NCI-H1048 (cell line): ENCODE measurements around the gene CMIP.

ENCODE experiments used
- DNase-seq: peaks from one replicate; lab custom pipeline; 2025; lab: John Stamatoyannopoulos, UW

Gene CMIP

DNA sequence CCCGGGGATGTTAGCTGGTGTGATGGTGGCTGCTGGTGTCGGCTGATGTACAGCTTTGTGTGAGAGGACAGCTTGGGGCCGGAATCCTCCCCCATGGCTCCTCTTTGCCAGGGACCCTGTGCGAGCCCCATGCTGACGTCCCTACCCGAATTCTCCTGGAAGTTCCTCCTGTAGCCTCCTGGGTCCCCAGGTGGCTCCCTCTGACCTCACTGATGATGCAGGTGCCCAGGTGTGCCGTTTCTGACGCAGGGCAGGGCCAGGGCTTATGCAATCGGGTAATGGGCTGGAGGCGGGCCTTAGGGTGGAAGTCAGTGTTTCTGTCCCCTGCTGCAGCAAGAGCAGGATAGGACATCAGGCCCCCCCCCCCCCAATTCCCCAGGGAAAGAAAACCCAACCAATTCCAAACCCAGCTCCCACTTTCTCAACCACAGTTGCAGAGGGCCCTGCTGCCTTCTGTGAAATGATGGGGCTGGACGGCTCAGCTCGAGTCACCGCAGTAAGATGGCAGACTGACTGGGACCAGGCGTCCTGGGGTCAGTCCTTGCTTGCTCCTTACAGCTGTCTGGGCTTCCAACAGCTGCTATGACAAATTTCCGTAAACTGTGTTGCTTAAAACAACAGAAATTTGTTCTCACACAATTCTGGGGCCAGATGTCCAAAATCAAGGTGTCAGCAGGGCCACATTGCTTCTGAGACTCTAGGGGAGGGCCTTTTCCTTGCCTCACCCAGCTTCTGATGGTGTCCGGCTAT is 195.5 kb downstream of the CMIP start:
- no peak for DNase-seq

DNA sequence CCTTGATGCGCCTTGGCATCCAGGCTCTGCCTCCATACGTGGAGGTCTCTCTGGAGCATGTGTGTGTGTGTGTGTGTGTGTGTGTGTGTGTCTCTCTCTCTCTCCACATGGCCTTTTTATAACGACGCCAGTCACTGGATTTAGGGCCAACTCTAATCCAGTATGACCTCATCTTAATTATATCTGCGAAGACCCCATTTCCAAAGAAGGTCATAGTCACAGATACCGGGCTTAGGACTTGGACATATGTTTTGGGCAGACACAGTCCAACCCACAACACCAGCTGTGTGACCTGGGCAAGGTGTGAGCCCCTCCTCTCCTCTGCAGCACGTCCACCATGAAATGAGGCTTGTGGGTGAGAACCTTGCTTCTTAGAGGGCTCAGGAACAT is 196.1 kb downstream of the CMIP start:
- DNase-seq: no peak

DNA sequence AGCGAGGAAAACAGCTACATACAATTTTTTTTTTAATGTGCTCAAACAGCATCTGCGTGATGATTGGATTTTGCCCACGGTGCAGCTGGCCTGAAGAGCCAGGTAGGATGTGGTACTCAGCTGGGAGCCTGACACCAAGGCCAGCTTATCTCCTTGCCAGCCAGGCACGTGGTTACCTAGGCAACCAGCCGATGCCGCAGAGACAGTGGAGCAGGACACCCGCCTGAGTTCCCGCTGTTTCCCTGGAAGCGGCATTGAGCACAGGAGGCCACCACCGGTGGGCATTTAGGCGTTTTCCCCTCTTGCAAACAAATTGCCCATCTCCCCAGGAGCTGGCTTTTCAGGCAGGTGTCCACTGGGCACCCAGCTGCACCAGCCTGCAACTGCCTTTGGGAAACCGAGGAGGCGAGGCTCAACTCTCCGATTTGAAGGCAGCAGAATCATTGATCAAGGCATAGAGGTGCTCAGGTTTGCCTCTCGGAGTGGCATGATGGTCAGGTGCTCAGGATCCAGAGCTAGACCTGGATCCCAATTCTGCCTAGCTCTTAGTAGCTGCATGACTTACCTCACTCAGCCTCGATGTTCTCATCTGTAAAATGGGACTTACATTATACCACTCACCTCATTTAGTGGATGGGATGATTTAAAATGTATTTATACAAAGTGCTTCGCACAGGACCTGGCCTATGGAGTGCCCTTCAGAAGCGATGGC is 196.9 kb downstream of the CMIP start:
- no peak for DNase-seq

DNA sequence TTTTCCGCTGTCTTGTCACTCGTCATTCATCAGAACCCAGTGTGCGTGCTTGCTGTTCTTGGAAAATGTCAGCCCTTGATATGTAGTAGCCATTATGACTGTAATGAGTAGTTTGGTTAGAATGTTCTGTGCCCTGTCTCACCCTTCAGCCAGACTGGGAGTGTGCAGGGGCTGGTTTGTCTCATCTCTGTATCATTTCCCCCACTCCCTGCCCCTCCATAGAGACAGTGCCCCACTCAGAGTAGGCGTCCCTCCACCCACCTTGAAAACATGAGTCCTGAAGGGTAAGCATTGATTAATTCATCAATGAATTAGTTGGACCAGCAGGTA is 197.5 kb downstream of the CMIP start:
- no peak for DNase-seq

DNA sequence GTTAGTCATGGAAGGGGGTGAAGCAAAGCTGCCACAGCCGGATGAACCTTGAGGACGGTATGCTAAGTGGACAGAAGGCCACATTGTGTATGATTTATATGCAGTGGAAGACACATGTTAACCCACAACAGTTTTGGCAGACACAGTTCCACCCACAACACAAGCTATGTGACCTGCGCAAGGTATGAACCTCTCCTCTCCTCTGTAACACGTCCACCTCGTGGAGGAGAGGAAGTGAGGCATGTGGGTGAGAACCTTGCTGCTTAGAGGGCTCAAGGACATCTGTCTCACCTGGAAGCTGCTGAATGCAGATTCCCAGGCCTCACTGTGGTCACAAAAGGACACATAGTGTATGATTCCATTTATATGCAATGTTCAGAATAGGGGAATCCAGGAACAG is 198.3 kb downstream of the CMIP start:
- no peak for DNase-seq

DNA sequence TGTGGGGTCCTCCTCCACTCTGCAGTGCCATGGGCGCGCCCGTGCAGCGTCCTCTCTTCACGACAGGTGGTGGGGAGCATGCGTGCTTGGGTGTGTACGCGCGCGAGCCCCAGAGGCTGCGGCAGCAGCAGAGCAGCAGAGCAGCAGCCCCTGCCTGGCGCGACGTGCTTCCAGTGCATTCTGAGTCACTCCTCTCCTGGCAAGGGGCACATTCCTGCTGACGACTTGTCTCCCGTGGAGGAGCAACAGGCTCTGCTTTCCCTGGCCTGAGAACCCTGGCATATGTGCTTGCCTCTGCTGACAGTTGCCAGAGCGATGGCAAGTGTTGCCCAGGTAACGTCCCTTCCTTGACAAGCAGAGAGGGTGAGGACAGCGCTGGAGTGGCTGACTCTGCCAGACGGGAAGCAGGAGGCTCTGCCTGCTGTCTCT is 200.7 kb downstream of the CMIP start:
- no peak for DNase-seq

DNA sequence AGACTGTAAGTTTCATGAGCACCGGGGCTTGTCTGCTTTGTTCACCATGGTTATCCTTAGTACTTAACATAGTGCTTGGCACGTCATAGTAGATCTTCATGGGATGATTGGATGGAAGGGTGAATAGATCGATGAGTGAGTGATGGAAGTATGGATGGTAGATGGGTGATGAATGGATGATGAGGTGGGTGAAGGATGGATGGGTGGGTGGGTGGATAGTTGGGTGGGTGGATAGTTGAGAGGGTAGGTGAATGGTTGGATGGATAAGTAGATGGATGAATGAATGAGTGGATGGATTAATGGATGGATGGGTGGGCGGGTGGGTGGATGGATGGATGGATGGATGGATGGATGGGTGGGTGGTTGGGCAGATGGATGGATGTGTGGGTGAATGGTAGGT is 201.3 kb downstream of the CMIP start:
- DNase-seq: no peak

DNA sequence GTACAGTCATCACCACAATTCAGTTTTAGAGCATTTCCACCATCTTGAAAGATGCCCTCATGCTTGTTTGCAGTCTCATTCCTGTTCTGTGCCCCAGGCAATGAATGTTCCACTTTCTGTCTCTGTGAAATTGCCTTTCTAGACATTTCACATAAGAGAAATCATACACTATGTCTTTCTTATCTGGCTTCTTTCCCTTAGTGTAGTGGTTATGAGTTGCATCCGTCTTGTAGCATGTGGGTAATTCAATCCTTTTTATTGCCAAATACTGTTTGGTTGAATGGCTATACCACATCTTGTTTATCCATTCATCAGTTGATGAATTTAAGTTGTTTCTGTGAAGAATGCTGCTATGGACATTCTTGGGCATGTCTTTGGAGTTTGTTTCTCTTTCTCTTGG is 202.0 kb downstream of the CMIP start:
- DNase-seq: no peak

DNA sequence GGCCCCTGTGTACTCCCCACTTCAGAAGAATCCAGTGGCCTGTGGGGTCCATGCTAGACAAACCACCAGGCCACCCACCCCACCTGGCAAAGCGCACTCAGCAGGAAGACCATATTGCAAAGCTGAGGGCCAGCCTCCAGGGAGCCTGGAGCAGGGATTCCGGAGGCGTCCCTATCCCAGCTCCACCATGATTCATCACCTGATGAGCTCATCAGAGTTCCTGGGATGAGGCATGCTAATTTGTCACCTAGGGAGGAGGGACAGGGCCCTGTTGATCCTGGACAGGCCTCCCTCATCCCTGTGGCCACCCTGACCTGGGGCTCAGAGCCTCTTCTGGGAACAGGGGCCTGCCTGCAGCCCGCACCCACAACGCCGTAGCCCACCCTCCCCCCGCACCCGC is 202.9 kb downstream of the CMIP start:
- DNase-seq: no peak

DNA sequence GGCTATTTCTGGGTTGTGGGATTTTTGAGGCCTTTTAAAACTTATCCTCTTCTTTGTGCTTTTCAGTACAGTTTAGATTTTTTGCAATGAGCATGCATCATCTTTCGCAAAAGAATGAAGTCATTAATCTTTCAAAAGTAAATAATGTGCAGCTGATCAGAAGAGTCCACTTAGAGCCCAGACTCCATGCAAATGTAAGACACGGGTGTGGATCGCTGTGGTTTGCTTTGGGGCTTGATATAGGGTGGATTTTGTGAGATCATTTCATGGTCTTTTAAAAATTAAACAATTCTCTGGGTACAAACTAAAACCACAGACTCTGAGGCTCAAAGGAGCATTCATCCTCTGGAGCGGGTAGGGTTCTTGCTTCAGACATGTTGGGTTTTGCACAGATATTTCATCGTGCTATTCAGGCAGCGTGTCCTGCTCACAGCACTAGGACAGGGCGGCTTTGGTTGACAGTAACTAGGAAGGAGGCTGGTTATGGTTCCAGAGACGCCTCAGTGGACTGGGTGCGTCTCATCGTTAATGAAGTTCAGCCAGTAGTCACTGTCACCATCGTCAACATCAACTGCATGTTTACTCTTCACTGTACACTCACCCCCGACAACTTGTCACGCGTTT is 205.1 kb downstream of the CMIP start:
- DNase-seq: no peak

DNA sequence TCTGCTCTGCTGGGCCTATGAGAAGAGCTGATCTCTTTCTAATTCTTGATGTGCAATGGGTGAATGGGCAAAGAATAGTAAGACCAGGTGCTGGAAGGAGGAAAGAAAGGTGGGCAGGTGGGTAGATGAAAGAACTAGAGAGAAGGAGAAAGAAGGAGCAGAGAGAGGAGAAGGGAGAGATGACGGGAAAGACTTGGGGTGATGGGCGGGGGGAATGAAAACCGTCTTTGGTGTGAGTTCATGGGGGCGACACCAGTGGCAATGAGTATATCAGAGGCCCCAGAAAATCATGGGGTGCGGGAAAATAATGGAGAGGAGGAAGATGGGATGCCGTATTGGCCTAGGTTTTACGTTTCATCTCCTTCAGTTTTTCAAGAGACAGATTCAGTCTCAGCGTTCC is 205.7 kb downstream of the CMIP start:
- no peak for DNase-seq

DNA sequence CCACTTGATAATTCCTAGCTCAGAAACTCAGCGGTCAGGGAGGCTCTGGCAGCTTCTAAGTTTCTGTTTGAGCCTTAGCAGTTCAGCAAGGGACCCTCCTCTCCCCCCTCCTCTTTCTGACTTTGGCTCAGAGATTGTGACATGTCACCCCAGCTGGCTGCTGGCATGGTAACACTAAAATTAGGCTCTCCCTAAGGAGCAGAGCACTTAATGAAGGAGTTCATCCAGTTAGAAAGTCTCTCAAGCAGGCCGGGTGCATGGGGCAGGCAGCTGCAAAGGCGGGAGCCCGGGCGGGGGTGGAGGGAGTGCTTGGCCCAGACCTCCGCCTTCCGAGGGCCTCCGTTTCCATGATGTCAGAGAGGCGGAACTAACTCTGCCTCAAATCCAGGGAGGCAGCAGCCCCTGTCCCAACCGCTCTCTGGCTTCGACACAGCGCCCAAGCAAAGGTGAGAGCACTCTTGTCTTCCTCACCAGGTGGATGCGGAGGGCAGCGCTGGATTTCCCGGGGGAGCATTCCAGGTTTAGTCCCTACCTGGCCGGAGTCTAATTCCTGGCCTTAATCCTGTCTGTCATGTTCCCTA is 206.5 kb downstream of the CMIP start:
- no peak for DNase-seq

DNA sequence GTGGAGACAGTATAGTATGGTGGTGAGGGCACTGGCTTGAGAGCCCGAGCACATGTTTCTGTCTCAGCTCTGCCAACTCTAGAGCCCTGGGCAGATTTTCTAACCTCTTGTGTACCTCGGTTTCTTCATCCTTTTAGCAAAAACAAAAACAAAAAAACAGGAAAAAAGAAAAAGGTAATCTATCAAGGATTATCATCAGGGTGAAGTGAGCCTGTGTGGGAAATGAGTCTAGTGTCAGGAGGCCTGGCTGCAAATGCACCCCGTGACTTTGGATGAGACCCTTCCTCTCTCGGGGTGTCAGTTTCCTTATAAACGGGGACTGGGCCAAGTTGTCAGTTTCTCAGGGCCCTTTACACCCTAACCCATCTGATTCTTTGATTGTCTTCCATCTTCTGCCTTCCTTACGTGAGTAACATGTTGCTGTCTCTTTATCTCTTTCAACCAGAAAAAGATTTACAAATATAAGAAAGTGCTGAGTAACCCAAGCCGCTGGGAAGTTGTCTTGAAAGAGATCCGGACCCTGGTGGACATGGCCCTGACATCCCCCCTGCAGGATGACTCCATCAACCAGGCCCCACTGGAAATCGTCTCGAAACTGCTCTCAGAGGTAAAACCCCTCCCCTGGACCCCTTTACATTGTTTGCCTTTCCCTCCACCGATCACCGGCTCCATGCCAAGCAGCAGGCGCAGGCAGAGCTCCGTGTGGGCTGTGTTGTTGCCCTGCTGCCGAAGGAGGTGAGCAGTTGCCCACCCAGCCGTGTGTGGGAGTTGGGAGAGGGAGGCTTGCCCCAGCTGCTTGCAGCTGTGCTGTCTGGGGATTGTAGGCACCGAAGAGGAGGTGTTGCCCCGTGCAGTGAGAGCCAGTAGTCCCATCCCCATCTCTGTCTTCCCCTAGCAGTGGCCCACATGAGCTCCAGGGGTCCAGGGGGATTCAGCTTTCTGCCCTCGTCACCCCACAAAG is 207.4 kb downstream of the CMIP start:
- DNase-seq: no peak

DNA sequence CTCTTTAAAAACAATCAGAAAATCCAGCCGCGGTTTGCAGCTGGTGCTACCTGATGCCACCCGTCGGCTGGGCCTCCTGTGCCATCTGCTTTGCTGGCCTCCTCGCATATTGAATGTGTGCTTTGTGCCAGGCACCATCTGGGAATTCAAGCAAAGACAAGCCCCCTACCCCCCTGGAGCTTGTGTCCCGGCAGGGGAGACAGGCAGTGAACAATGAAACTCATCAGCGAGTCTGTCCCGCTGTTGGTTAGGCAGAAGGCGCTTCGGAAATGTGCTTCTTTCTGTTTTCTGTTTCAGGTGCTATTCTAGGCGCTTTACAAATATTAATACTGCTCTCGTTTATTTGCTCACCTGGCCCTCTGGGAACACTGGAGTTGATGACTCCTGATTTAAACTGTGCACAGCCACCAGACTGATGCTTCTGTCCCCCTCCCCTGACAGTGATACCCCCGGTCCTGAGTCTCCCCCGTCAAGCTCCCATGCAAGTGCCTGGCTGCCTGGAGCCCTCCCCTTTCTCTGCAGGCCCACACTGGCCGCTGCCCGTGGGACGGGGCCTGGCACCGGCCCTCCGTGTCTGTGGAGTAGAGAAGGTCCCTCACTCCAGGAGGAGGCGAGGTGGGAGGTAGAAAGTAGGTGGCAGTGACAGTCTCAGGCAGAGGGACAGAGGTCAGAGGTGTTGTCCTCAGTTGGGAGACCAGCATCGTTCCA is 208.3 kb downstream of the CMIP start:
- no peak for DNase-seq

DNA sequence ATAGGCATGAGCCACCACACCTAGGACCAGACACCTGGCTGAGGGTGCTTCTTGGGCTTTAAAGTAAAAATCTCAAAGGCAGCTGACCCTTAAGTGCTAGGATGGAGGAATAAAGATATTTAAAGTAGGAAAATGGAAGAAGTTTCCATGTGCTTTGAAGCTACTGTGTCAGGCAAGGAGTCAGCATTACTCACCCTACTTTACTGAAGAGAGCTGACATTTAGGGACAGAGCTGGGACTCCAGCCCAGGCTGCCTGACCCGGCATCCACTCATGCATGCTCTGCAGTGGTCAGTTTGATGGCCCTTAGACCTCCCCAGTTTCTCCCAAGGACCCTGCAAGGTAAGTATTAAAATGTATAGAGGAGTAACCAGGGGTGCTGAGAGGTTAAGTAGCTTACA is 209.7 kb downstream of the CMIP start:
- no peak for DNase-seq

DNA sequence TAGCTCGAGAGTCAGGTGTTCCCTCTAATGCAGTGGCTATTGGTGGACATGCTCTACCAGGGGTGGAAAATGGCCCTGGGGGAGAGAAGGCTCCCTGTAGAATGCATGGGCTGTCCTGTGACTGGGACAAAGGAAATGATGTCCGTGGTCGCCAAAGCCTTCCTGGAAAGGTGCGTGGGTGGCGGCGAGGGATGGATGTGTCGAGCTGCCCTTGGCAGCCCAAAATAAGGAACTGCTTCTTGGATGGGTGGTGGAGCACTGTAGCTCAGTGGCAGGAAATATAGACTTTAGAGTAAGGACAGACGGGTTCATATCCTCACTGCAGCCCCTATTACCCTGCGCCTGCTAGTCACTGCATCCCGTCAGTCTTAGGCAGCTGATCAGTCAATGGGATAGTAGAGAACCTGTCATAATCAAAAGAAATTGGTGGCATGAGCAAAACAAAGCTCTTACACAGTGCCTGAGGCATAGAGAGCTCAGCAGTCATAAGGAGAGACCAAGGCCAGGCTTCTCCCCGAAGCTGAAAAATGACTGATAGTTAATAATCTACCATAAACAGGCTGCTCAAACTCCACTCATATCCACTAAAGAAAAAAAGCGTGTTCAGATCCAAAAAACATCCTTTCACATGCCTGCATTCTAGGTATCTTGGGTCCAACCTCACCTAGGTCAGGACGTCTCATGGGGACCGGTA is 211.0 kb downstream of the CMIP start:
- no peak for DNase-seq

DNA sequence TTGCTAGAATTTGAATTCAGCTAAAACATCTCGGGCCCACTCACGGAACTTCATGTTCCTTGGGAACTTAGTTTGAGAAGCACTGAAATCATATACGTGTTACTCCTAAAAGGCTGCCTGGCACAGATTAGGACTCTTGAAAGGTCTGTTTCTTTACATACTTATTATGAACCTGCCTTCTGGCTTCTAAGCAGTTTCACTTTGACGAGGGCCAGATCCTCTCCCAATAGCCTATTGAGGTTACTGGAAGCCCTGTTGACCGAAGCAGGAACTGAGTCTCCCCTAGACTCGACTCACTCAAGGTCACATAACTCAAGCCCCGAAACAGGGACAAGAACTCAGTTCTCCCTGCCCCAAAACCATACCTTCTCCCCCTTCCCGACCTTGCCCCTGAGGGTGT is 212.6 kb downstream of the CMIP start:
- no peak for DNase-seq

DNA sequence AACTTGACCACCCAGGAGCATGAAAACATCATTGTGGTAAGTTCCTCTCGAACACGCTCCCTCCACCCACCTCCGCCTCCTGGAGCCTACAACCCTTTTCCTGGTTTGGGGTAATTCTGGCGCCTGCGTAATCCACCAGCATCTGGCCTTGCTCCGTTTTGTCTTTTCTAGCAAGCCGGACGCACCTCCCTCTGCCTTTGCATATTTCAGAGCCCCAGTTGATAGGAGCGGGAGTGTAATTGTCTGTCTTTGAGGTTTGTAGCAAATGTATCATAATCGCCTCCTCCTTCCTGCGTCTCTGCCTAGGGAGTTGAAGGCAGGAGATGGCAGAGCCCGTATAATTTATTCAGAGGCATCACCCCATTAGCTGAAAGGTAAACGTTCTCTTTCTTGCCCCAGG is 213.2 kb downstream of the CMIP start:
- DNase-seq: no peak

DNA sequence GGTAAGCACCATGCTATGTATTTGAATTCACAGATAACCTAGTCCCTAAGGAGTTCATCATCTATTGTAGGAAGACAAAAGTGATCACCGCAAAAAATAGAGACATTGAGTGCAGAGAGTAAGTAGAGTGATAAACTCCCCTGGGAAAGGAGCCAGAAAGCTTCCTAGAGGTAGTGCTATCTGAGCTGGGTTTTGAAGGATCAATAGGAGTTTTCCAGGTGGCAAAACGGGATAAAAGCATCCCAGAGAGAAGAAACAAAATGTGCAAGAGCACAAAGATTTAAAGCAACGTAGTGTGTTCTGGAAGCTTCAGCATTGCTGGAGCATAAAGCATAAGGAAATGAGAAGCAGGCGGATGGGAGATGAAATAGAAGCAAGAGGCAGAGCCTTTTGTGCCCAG is 213.8 kb downstream of the CMIP start:
- DNase-seq: no peak

DNA sequence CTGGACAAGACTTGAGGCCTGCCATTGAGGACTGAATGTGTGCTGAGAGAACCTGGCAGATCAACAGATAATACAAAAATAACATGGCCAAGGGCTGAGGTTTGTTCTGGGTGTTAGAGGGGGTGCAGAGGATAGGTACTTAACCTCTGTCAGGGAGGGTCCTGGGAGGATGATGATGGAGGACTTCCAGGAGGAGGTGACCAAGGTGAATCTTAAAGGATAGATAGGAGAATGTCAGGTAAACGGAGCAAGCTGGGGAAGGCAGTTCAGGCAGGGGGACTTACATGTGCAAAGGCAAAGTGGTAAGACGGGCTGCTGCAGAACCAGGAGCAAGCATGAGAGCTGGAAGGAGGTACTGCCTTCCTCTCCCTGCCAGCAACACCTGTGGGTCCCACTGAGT is 214.6 kb downstream of the CMIP start:
- no peak for DNase-seq

DNA sequence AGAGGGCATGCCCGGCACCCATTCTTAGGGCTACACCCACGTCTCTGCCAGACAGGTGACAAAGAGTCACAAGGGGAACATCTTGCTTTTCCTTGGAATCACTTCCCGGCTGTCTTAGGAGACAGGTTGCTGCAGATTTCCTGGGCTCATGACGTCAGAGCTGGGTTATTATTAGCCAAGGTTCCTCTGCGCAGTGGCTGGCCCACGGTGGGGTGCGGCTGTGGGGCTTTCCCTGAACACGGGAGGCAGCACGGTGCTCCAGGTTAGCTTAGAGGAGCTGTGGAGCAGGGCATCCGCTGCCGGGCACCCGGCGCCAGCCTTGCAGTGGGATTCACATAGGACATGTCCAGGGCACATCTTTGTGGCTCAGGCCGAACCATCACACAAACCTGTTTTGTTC is 216.5 kb downstream of the CMIP start:
- DNase-seq: no peak
